Trophoblast cell (in vitro differentiated cells and primary cell): ENCODE results near the gene DICER1.

ENCODE experiments used
- DNase-seq, 2 donors: peaks; one replicate each; pipeline ENCODE4 v3.0.0-alpha.2; 2016
- H2AFZ ChIP-seq: 2 replicates; pipeline ENCODE4 v1.6.1; 2013; ENCODE audit warnings: low read length, moderate library complexity, mild to moderate bottlenecking; ENCODE audit not compliant: insufficient read depth, poor library complexity
- H2AK5ac ChIP-seq: 2 replicates; pipeline ENCODE4 v1.6.1; 2013; ENCODE audit warnings: mild to moderate bottlenecking, low read length
- H2BK120ac ChIP-seq: 2 replicates; pipeline ENCODE4 v1.6.1; 2013; ENCODE audit warnings: low read length, mild to moderate bottlenecking, moderate library complexity; ENCODE audit not compliant: insufficient read depth, poor library complexity
- H2BK12ac ChIP-seq: 2 replicates; pipeline ENCODE4 v1.6.1; 2013; ENCODE audit warnings: mild to moderate bottlenecking, low read length, moderate library complexity
- H2BK5ac ChIP-seq: 2 replicates; pipeline ENCODE4 v1.6.1; 2013; ENCODE audit warnings: low read length, low read depth, moderate library complexity, mild to moderate bottlenecking; ENCODE audit not compliant: poor library complexity
- H3K14ac ChIP-seq: 2 replicates; pipeline ENCODE4 v1.6.1; 2013; ENCODE audit warnings: mild to moderate bottlenecking, low read length
- H3K18ac ChIP-seq: 2 replicates; pipeline ENCODE4 v1.6.1; 2013; ENCODE audit warnings: mild to moderate bottlenecking, low read length
- H3K23ac ChIP-seq: 2 replicates; pipeline ENCODE4 v1.6.1; 2013; ENCODE audit warnings: low read length
- H3K27ac ChIP-seq: 2 replicates; pipeline ENCODE4 v1.5.1; 2013; ENCODE audit warnings: low read depth, mild to moderate bottlenecking, inconsistent platforms, low read length, moderate library complexity
- H3K27me3 ChIP-seq: 2 replicates; pipeline ENCODE4 v1.6.1; 2013; ENCODE audit warnings: inconsistent platforms, mild to moderate bottlenecking, low read length, moderate library complexity; ENCODE audit not compliant: insufficient read depth
- H3K36me3 ChIP-seq, 2 experiments: 1 replicate in 1 of 2; 2 replicates in 1 of 2; pipeline ENCODE4 v1.6.1; 2013; ENCODE audit warnings: low read length in 2 of 2, mild to moderate bottlenecking in 2 of 2, moderate library complexity in 1 of 2; ENCODE audit not compliant: insufficient read depth in 2 of 2, control insufficient read depth in 1 of 2
- H3K4ac ChIP-seq: 2 replicates; pipeline ENCODE4 v1.6.1; 2013; ENCODE audit warnings: low read depth, mild to moderate bottlenecking, low read length, moderate library complexity
- H3K4me1 ChIP-seq, 2 experiments: 1 replicate in 1 of 2; 2 replicates in 1 of 2; pipeline ENCODE4 v1.6.1; 2013; ENCODE audit warnings: low read length in 2 of 2, mild to moderate bottlenecking in 2 of 2, moderate library complexity in 1 of 2; ENCODE audit not compliant: insufficient read depth in 2 of 2, control insufficient read depth in 1 of 2
- H3K4me2 ChIP-seq: 2 replicates; pipeline ENCODE4 v1.6.1; 2013; ENCODE audit warnings: inconsistent platforms, mild to moderate bottlenecking, low read length, moderate library complexity
- H3K4me3 ChIP-seq: 2 replicates; pipeline ENCODE4 v1.5.1; 2013; ENCODE audit warnings: mild to moderate bottlenecking, low read depth, low read length, inconsistent platforms
- H3K79me1 ChIP-seq: one replicate; pipeline ENCODE4 v1.6.1; 2013; ENCODE audit warnings: low read length
- H3K79me2 ChIP-seq: 2 replicates; pipeline ENCODE4 v1.6.1; 2013; ENCODE audit warnings: low read length, mild to moderate bottlenecking; ENCODE audit not compliant: control insufficient read depth, insufficient read depth, poor library complexity
- H3K9ac ChIP-seq: 2 replicates; pipeline ENCODE4 v1.6.1; 2013; ENCODE audit warnings: mild to moderate bottlenecking, low read length
- H3K9me3 ChIP-seq: 2 replicates; pipeline ENCODE4 v1.6.1; 2013; ENCODE audit warnings: low read depth, mild to moderate bottlenecking, control low read depth, inconsistent platforms, low read length; ENCODE audit not compliant: insufficient read depth
- H4K12ac ChIP-seq: 2 replicates; pipeline ENCODE4 v1.6.1; 2013; ENCODE audit warnings: low read depth, mild to moderate bottlenecking, low read length, moderate library complexity
- H4K8ac ChIP-seq: 2 replicates; pipeline ENCODE4 v1.6.1; 2013; ENCODE audit warnings: low read depth, mild to moderate bottlenecking, low read length, moderate library complexity
- H4K91ac ChIP-seq: one replicate; pipeline ENCODE4 v1.6.1; 2013; ENCODE audit warnings: low read depth, mild to moderate bottlenecking, low read length, moderate library complexity
- WGBS: extraction: QIAGEN DNeasy Blood & Tissue Kit; methylation state at CpG from one replicate; pipeline ENCODE4 v1.1.7; 2013; ENCODE audit warnings: missing lambda C conversion rate; ENCODE audit not compliant: insufficient read length, insufficient coverage; ENCODE audit errors: extremely low coverage; 5-methylcytosine and 5-hydroxymethylcytosine counted together

Gene DICER1

GRCh38 chr14:95167177-95167576 is 9.8 kb upstream of the DICER1 start:
- Histone ChIP-seq H2AFZ (no peak overlapping the region), H4K8ac (no peak overlapping the region), H3K18ac (no peak overlapping the region), H3K4ac (no peak overlapping the region), H3K27me3 (no peaks in the 10 kb centered on the region), H3K79me1 (no peaks in the 10 kb centered on the region), H4K12ac (no peak overlapping the region), H3K9ac (no peak overlapping the region), H3K4me1 (peaks cover 0 to 2% of the 10 kb centered on the region in 2 experiments), H4K91ac (no peak overlapping the region), H2BK120ac (no peak overlapping the region), H3K14ac (no peak overlapping the region), H3K9me3 (peaks cover 4% of the 10 kb centered on the region), H3K27ac (no peak overlapping the region), H3K23ac (no peak overlapping the region), H3K36me3 (no peaks in the 10 kb centered on the region), H3K4me2 (no peak overlapping the region), H3K79me2 (no peaks in the 10 kb centered on the region), H3K4me3 (no peak overlapping the region), H2BK5ac (no peak overlapping the region), H2AK5ac (no peak overlapping the region), H2BK12ac (no peak overlapping the region)
- no CpG with 5 or more reads among the region's 2 CpGs for WGBS
- DNase-seq: no peak

- H3K27me3 ChIP-seq: no peaks in the 10 kb centered on the region
- H3K79me2 ChIP-seq: no peaks in the 10 kb centered on the region
- H4K12ac ChIP-seq: no peak overlapping the region
- no peak overlapping the region for H3K4me2 ChIP-seq
- no peaks in the 10 kb centered on the region for H3K36me3 ChIP-seq
- no peak overlapping the region for H3K18ac ChIP-seq
- no peak overlapping the region for H2BK5ac ChIP-seq
- no peak overlapping the region for H3K4ac ChIP-seq
- no peak overlapping the region for H3K27ac ChIP-seq
- no peak overlapping the region for H3K23ac ChIP-seq
- no peak overlapping the region for H2AK5ac ChIP-seq
- no peak for DNase-seq
- H3K4me1 ChIP-seq: peaks cover 0 to 2% of the 10 kb centered on the region in 2 experiments
- no peak overlapping the region for H2AFZ ChIP-seq
- H3K79me1 ChIP-seq: no peaks in the 10 kb centered on the region
- no peak overlapping the region for H3K4me3 ChIP-seq
- H2BK120ac ChIP-seq: no peak overlapping the region
- H4K91ac ChIP-seq: no peak overlapping the region
- H3K14ac ChIP-seq: no peak overlapping the region
- H3K9ac ChIP-seq: no peak overlapping the region
- no peak overlapping the region for H4K8ac ChIP-seq
- no peak overlapping the region for H2BK12ac ChIP-seq
- no CpG with 5 or more reads among the region's 3 CpGs for WGBS
- peaks cover 4% of the 10 kb centered on the region for H3K9me3 ChIP-seq
Observed at GRCh38 chr14:95165517-95165916, 8.2 kb upstream of the DICER1 start.

GRCh38 chr14:95164506-95164905 is 7.2 kb upstream of the DICER1 start:
- Histone ChIP-seq H3K4me3 (no peak overlapping the region), H3K18ac (no peak overlapping the region), H3K79me2 (no peaks in the 10 kb centered on the region), H4K91ac (no peak overlapping the region), H3K27ac (no peak overlapping the region), H4K8ac (no peak overlapping the region), H3K9ac (no peak overlapping the region), H3K4me2 (no peak overlapping the region), H3K4me1 (peaks cover 0 to 2% of the 10 kb centered on the region in 2 experiments), H2AFZ (no peak overlapping the region), H3K36me3 (no peaks in the 10 kb centered on the region), H3K9me3 (peaks cover 4% of the 10 kb centered on the region), H4K12ac (no peak overlapping the region), H2BK120ac (no peak overlapping the region), H2AK5ac (no peak overlapping the region), H3K27me3 (no peaks in the 10 kb centered on the region), H3K23ac (no peak overlapping the region), H3K14ac (no peak overlapping the region), H2BK5ac (no peak overlapping the region), H3K79me1 (no peaks in the 10 kb centered on the region), H2BK12ac (no peak overlapping the region), H3K4ac (no peak overlapping the region)
- no CpG with 5 or more reads among the region's 1 CpG for WGBS
- no peak for DNase-seq

- Histone ChIP-seq H3K4ac (no peak overlapping the region), H3K9me3 (peaks cover 4% of the 10 kb centered on the region), H4K8ac (no peak overlapping the region), H3K18ac (no peak overlapping the region), H3K36me3 (no peaks in the 10 kb centered on the region), H3K4me1 (peaks cover 0 to 2% of the 10 kb centered on the region in 2 experiments), H2AFZ (no peak overlapping the region), H3K79me1 (no peaks in the 10 kb centered on the region), H3K9ac (no peak overlapping the region), H3K79me2 (no peaks in the 10 kb centered on the region), H3K27ac (no peak overlapping the region), H2BK12ac (no peak overlapping the region), H2AK5ac (no peak overlapping the region), H3K14ac (no peak overlapping the region), H3K27me3 (no peaks in the 10 kb centered on the region), H4K91ac (no peak overlapping the region), H2BK5ac (no peak overlapping the region), H3K4me2 (no peak overlapping the region), H4K12ac (no peak overlapping the region), H2BK120ac (no peak overlapping the region), H3K23ac (no peak overlapping the region), H3K4me3 (no peak overlapping the region)
- DNase-seq: no peak
- WGBS: no CpG with 5 or more reads among the region's 3 CpGs
Observed at GRCh38 chr14:95163666-95164065, 6.3 kb upstream of the DICER1 start.
